DOHH2 (cell line): ENCODE data around the gene FNIP2.
A peak's percentile ranks its signal among the peaks of the same experiment; 100 is the strongest.

ENCODE experiments used
- H3F3A ChIP-seq: fragments of 200-600 bp; sonication (generic), shearing (Covaris generic); 2 replicates; pipeline ENCODE4 v1.6.0; 2016; ENCODE audit warnings: antibody characterized with exemption, mild to moderate bottlenecking; ENCODE audit not compliant: control insufficient read depth, insufficient read depth
- H3K27ac ChIP-seq: fragments of 200-600 bp; sonication (generic); 2 replicates; pipeline ENCODE4 v1.5.1; 2014; ENCODE audit warnings: low read depth, mild to moderate bottlenecking, low read length, moderate library complexity
- H3K27me3 ChIP-seq: fragments of 200-600 bp; sonication (generic); 2 replicates; pipeline ENCODE4 v1.6.1; 2014; ENCODE audit warnings: mild to moderate bottlenecking, low read length, mixed read lengths; ENCODE audit not compliant: control insufficient read depth
- H3K36me3 ChIP-seq: fragments of 200-600 bp; sonication (generic); 2 replicates; pipeline ENCODE4 v1.6.1; 2014; ENCODE audit warnings: mild to moderate bottlenecking, low read length, moderate library complexity, mixed read lengths; ENCODE audit not compliant: control insufficient read depth
- H3K4me1 ChIP-seq: fragments of 200-600 bp; sonication (generic); 2 replicates; pipeline ENCODE4 v1.6.1; 2014; ENCODE audit warnings: mild to moderate bottlenecking, low read length, mixed read lengths; ENCODE audit not compliant: control insufficient read depth
- H3K4me2 ChIP-seq: fragments of 200-600 bp; sonication (generic); 2 replicates; pipeline ENCODE4 v1.6.0; 2014; ENCODE audit warnings: mild to moderate bottlenecking, low read length, moderate library complexity
- H3K4me3 ChIP-seq: fragments of 200-600 bp; sonication (generic); 2 replicates; pipeline ENCODE4 v1.5.1; 2014; ENCODE audit warnings: mild to moderate bottlenecking, low read length, mixed read lengths
- H3K79me2 ChIP-seq: fragments of 200-600 bp; sonication (generic); 2 replicates; pipeline ENCODE4 v1.6.1; 2014; ENCODE audit warnings: mild to moderate bottlenecking, low read length, mixed read lengths; ENCODE audit not compliant: control insufficient read depth
- H3K9me2 ChIP-seq: fragments of 200-600 bp; sonication (generic); replicated peaks from 2 replicates; pipeline ENCODE4 v1.6.1; 2014; ENCODE audit warnings: mild to moderate bottlenecking, low read length, mixed read lengths; ENCODE audit not compliant: control insufficient read depth
- H3K9me3 ChIP-seq: fragments of 200-600 bp; sonication (generic); 2 replicates; pipeline ENCODE4 v1.6.1; 2014; ENCODE audit warnings: antibody characterized with exemption, low read length, mixed read lengths; ENCODE audit not compliant: control insufficient read depth, insufficient read depth
- H4K20me1 ChIP-seq: fragments of 200-600 bp; sonication (generic); 2 replicates; pipeline ENCODE4 v1.6.0; 2014; ENCODE audit warnings: low read depth, mild to moderate bottlenecking, antibody characterized with exemption, low read length, moderate library complexity; ENCODE audit not compliant: control insufficient read depth, insufficient read depth
- CTCF ChIP-seq: fragments of 200-600 bp; sonication (generic); IDR thresholded peaks from one replicate; pipeline ENCODE4 v1.5.1; 2014; ENCODE audit warnings: antibody characterized with exemption, mild to moderate bottlenecking, low read depth, low read length; ENCODE audit not compliant: poor library complexity, severe bottlenecking
- EZH2phosphoT487 ChIP-seq: fragments of 200-600 bp; sonication (generic); IDR thresholded peaks from 2 replicates; pipeline ENCODE4 v1.6.1; 2017; ENCODE audit warnings: borderline replicate concordance, mild to moderate bottlenecking, antibody characterized with exemption, low read length, moderate library complexity, mixed read lengths

The FNIP2 gene

GRCh38 chr4:158817562-158818296 is 48.9 kb downstream of the FNIP2 start:
- H3K4me2 ChIP-seq = 0 out of 2 replicates have a peak overlapping the region, but pooled peaks have one; percentile 4
- no peaks in the 10 kb centered on the region for H4K20me1 ChIP-seq
- no peak for TF ChIP-seq CTCF
- TF ChIP-seq EZH2phosphoT487 = no peak
- H3K4me3 ChIP-seq = no peak overlapping the region
- no peaks in the 10 kb centered on the region for H3K79me2 ChIP-seq
- no peaks in the 10 kb centered on the region for H3K36me3 ChIP-seq
- no peaks in the 10 kb centered on the region for H3K27me3 ChIP-seq
- peaks cover 17% of the 10 kb centered on the region for H3K4me1 ChIP-seq
- no peak overlapping the region for H3K27ac ChIP-seq
- no peaks in the 10 kb centered on the region for H3K9me3 ChIP-seq
- no peaks in the 10 kb centered on the region for H3K9me2 ChIP-seq
- no peaks in the 10 kb centered on the region for H3F3A ChIP-seq

- Histone ChIP-seq H3F3A (no peaks in the 10 kb centered on the region), H3K9me3 (no peaks in the 10 kb centered on the region), H3K4me2 (no peak overlapping the region), H3K79me2 (no peaks in the 10 kb centered on the region), H3K4me1 (peaks cover 17% of the 10 kb centered on the region), H3K9me2 (no peaks in the 10 kb centered on the region), H3K4me3 (no peak overlapping the region), H4K20me1 (no peaks in the 10 kb centered on the region), H3K36me3 (no peaks in the 10 kb centered on the region), H3K27ac (no peak overlapping the region), H3K27me3 (no peaks in the 10 kb centered on the region)
- TF ChIP-seq EZH2phosphoT487 (no peak), CTCF (no peak)
Measured at GRCh38 chr4:158818560-158819140, 49.8 kb downstream of the FNIP2 start.

- H3K4me2 ChIP-seq = no peak overlapping the region
- H4K20me1 ChIP-seq = no peaks in the 10 kb centered on the region
- no peak for TF ChIP-seq CTCF
- TF ChIP-seq EZH2phosphoT487 = no peak
- no peak overlapping the region for H3K27ac ChIP-seq
- no peaks in the 10 kb centered on the region for H3F3A ChIP-seq
- no peaks in the 10 kb centered on the region for H3K27me3 ChIP-seq
- no peak overlapping the region for H3K4me3 ChIP-seq
- no peaks in the 10 kb centered on the region for H3K79me2 ChIP-seq
- H3K9me3 ChIP-seq = no peaks in the 10 kb centered on the region
- H3K9me2 ChIP-seq = no peaks in the 10 kb centered on the region
- peaks cover 17% of the 10 kb centered on the region for H3K4me1 ChIP-seq
- H3K36me3 ChIP-seq = no peaks in the 10 kb centered on the region
Measured at GRCh38 chr4:158819942-158820786, 51.3 kb downstream of the FNIP2 start.
